GM20000 (cell line): ENCODE results near the gene TMSB10.
"Not testable (repeated sequence)": the region's sequence is repeated elsewhere in the genome, so short reads cannot be mapped to it uniquely, and the experiment has no call there.

Experiments used
- DNase-seq: peaks from one replicate; pipeline ENCODE4 v3.0.0; 2012; ENCODE audit warnings: low spot score
- CTCF ChIP-seq: IDR thresholded peaks from 2 replicates; pipeline ENCODE4 v1.5.1; 2012; ENCODE audit warnings: mild to moderate bottlenecking, control low read depth; ENCODE audit errors: extremely low read depth, missing control alignments

The TMSB10 gene

GRCh38 chr2:84862006-84862405, 43.5 kb upstream of the TMSB10 start:
- TF ChIP-seq CTCF = no peak
- no peak for DNase-seq

DNA sequence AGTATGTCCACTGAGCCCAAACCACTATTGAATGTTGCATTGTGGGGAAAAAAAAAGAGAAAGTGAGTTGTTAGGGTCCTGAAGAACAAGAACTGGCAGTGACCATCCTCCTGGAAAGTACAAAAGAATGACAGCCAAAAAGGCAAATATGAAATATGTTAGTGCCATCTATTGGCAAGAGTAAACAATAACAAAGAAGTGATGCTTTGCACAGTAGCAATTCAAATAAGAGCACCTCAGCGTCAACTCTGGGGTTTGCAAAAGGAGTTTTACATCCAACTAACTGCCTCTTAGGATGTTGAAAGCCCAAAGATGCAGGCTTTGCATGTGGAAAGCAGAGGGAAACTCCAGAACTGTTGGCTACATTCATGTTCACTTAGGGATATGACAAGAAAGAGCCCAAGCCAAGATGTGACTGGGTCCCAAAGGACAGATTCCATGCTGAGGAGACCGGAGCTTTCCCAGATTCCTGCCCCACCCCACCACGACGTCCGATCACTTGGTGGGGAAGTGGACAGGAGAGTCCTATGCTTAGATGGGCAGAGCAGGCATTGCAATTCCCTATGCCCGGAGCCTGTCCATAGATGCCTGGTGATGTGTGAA, 40.2 kb upstream of the TMSB10 start:
- peak; percentile 53 for DNase-seq
- TF ChIP-seq CTCF = peak; percentile 26

- DNase-seq = no peak
- TF ChIP-seq CTCF = no peak
These were observed 39.3 kb upstream of the TMSB10 start for GRCh38 chr2:84866122-84866521.

DNA sequence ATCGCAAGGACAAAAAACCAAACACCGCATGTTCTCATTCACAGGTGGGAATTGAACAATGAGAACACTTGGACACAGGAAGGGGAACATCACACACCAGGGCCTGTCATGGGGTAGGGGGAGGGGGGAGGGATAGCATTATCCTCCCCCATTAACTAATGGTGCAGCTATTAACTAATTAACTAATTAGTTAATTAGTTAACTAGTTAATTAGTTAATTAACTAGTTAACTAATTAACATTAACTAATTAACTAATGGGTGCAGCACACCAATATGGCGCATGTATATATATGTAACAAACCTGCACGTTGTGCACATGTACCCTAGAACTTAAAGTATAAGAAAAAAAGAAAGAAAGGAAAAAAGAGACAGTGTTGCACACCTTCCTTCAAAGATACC, 37.1 kb upstream of the TMSB10 start:
- DNase-seq = not testable (repeated sequence)

DNA sequence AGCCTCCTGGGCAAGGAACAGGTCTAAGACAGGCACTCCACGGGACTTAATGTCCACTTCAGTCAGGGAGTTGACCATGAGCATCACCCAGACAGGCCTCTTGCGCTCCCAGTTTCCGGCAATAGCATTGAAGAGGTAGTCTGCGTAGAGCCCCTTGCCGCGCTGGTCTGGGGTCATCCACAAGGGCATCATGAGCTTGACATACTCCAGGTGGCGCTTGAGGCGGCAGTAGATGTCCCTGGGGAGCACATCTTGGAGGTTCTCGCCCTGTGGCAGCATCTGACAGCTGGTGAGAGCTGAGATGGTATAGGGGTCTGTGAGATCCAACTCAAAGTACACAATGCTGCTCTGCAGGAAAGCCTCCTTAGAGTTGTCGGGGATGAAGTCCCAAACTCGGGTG, 35.1 kb upstream of the TMSB10 start:
- DNase-seq = no peak
- peak; percentile 17 for TF ChIP-seq CTCF

DNA sequence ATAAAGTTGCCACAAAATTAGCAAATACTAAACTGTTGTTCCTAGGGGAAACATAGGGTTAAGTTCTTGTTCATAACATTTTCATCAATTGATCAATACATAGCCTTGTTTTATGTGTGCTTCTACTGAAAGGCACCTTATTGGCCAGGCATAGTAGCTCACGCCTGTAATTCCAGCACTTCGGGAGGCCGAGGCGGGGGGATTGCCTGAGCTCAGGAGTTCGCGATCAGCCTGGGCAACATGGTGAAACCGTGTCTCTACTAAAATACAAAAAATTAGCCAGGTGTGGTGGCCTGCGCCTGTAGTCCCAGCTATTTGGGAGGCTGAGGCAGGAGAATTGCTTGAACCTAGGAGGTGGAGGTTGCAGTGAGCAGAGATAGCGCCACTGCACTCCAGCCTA, 32.8 kb upstream of the TMSB10 start:
- DNase-seq = not testable (repeated sequence)

DNA sequence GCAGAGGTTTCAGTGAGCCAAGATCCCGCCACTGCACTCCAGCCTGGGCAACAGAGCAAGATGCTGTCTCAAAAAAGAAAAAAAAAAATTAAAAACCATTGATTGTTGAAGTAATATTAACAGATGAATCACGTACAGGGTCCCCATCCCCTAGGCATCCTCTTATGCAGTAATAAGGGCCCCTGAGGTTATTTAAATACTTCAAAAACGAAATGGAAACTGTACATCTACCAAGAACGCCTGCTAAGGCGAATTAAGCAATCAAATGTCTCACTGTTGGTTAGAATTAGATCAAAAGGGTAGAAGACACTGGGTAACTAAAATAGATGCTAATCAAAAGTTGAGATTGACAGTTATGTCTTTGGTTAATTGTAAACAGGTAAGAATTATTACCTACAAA, 32.1 kb upstream of the TMSB10 start:
- TF ChIP-seq CTCF = no peak
- no peak for DNase-seq

DNA sequence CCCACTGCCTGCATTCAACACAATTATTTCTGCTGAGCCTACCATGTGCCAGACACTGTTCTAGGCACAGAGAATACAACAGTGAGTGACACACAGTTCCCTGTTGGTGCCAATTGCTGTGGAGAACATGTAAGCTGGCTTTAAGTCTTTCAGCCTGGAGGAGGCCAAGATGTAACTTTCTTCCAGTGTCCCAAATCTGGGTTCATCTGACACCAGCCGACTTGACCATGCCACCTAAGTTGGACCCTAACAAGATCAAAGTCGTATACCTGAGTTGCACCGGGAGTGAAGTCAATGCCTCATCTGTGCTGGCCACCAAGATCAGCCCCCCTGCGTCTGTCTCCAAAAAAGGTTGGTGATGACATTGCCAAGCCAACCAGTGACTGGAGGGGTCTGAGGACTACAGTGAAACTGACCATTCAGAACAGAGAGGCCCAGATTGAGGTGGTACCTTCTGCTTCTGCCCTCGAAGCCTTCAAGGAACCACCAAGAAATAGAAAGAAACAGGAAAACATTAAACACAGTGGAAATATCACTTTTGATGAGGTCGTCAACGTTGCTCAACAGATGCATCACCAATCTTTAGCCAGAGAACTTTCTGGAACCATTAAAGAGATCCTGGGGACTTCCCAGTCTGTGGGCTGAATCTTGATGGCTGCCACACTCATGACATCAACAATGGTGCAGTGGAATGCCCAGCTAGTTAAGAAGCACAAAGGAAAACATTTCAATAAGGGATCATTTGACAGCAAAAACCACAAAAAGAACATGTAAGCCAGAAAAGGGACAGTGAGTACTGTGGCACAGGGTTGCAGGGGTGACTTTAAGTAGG, 30.9 kb upstream of the TMSB10 start:
- DNase-seq = no peak
- TF ChIP-seq CTCF = no peak
